ENCODE data around the gene TAP1.

- peak; percentile 92 for TF ChIP-seq CTCF (IDR thresholded peaks at IDR 0.05; ENCODE audit: low read depth, low read length, poor library complexity, severe bottlenecking)
- no peak for TF ChIP-seq EZH2phosphoT487 (IDR thresholded peaks at IDR 0.05; ENCODE audit: borderline replicate concordance, low read length)
Measured at GRCh38 chr6:32796848-32797776, 56.4 kb downstream of the TAP1 start.
